ENCODE results near the gene PDXK.

PDXK gene

DNA sequence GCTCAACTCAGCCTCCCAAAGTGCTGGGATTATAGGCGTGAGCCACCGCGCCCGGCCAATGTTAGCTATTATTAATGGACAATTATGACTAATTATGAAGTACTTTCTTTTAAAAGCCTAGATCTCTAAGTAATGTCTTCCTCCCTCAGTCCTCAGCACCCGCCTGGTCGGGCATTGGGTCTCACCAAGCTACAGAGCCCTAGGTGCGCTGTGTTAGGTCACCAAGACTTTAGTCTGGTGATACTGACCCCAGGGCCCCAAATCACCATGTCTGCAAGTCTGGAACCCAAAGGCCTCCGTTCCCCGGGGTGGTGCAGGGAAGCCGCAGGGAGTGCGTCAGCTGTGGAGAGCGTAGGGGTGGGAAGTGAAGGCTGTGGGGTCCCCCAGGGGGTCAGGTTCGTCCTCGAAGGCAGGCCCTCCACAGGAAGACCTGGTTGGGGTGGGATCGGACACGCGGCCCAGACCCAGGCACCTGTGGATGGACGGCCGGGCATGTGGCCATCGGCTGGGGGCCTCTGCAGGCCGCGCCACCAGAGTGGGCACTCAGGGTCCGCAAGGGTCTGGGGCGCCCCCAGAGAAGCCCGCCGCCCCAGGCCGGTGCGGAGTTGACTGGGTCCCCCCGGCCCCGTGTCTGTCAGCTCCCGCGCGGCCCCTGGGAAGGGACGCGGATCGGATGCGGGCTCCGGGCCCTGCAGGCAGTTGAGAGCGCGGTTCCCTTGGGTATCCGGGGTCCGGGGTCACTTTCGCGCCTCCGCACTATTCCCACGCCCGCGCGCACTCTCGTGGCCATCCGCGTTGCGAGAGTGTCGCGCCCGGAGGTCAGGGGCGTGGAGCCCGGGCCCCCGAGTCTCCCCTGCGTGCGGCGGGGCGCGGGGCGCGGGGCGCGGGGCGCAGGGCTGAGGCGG lies 710 bp upstream of the PDXK start:
- no peak for DNase-seq (ENCODE audit: low read depth)
- TF ChIP-seq, protein P1, sequence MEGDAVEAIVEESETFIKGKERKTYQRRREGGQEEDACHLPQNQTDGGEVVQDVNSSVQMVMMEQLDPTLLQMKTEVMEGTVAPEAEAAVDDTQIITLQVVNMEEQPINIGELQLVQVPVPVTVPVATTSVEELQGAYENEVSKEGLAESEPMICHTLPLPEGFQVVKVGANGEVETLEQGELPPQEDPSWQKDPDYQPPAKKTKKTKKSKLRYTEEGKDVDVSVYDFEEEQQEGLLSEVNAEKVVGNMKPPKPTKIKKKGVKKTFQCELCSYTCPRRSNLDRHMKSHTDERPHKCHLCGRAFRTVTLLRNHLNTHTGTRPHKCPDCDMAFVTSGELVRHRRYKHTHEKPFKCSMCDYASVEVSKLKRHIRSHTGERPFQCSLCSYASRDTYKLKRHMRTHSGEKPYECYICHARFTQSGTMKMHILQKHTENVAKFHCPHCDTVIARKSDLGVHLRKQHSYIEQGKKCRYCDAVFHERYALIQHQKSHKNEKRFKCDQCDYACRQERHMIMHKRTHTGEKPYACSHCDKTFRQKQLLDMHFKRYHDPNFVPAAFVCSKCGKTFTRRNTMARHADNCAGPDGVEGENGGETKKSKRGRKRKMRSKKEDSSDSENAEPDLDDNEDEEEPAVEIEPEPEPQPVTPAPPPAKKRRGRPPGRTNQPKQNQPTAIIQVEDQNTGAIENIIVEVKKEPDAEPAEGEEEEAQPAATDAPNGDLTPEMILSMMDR (IDR thresholded peaks at IDR 0.05; ENCODE audit: control insufficient read depth, insufficient read depth, low read depth, low read length, missing control alignments), result no peak
- peak overlapping the region; percentile 88 for H3K4me3 ChIP-seq (ENCODE audit: control insufficient read depth, low read depth, low read length)

DNA sequence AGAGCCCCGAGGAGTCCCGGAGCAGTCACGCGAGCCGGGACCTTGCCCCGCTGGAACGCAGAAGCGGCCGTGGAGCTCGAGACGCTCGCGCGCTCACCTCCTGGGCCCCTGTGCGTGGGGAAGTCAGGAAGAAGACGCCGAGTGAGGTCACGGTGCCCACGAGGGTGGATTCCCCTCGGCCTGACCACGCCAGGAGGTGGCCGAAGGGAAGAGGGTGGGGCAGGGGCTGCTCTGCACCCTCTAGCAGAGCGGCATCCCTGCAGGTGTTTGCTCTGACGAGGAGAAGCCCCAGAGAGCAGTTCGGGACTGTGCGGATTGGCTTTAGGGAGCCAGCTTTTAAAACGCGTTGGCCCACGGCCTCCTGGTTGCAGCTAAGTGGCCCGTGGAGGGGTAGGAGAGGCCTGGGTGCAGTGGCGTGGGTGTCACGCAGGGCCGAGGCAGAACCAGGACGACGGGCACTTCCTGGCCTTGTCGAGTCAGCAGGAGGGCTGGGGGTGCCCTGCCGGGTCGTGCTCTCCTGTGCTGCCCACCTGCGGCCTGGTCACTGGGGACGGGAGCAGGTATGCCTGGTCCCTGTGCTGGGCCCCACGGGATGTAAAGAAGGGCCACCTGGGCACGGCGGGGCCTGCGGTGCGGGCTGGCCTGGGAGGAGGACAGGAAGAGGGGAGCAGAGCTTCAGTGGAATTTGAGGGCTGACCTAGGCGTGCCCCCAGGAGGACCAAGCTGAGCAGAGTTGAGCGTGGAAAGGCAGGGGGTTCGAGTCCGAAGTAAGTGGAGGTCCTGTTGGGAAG lies 1.0 kb downstream of the PDXK start:
- peak overlapping the region; percentile 88 for H3K4me3 ChIP-seq (ENCODE audit: control insufficient read depth, low read depth, low read length)
- no peak for DNase-seq (ENCODE audit: low read depth)
- TF ChIP-seq, protein P1 (IDR thresholded peaks at IDR 0.05; ENCODE audit: control insufficient read depth, insufficient read depth, low read depth, low read length, missing control alignments), result no peak

DNA sequence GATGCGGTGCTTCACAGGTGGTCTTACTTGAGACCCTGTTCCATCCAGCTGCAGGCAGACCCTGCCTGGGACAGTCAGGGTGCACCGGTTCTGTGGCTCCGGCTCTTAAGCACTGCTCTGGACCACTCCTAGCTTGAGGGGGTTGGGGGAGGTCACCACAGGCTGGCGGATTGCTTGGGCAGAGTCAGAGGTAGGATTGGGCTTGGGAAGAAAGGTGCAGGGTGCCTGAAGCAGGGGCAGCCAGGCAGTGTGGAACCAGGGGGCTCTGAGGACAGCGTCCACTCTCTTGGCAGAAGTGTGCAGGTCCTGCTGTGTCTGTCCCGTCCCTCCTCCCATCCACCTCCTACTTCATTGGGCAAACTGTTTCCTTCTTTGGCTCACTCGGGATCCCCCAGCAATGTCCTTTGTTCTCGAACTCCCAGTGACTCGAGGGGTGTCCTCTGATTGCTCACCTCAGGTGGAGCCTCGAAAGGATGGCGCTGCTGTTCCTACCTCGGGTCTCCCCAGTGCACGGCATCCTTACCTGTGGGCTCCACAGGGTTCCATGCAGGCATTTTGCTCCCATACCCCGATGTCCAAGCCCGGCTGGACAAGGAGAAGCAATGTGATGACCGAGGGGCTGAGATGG lies 1.7 kb downstream of the PDXK start:
- peak overlapping the region; percentile 88 for H3K4me3 ChIP-seq (ENCODE audit: control insufficient read depth, low read depth, low read length)
- no peak for DNase-seq (ENCODE audit: low read depth)
- TF ChIP-seq, protein P1 (IDR thresholded peaks at IDR 0.05; ENCODE audit: control insufficient read depth, insufficient read depth, low read depth, low read length, missing control alignments), result no peak

DNA sequence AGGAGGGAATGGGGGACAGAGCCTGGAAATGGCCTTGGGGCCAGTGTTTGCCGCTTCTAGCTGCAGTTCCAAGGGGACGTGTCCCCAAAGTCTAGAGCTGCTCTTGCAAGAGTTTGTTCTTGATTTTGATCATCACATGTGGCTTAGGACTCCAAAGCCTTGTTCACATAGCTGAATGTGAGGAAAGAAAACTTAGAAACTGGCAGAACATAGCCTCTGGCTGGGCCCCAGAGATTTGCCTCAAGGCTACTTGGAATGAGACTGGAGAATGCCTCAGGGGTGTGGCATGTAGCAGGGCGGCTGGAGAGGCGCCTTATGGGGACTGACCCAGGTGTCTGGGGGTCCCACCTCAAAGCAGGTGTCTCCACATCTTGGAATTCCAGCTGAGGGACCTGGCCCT lies 2.3 kb downstream of the PDXK start:
- DNase-seq (ENCODE audit: low read depth), result no peak
- H3K4me3 ChIP-seq (ENCODE audit: control insufficient read depth, low read depth, low read length), result peak overlapping the region; percentile 88

DNA sequence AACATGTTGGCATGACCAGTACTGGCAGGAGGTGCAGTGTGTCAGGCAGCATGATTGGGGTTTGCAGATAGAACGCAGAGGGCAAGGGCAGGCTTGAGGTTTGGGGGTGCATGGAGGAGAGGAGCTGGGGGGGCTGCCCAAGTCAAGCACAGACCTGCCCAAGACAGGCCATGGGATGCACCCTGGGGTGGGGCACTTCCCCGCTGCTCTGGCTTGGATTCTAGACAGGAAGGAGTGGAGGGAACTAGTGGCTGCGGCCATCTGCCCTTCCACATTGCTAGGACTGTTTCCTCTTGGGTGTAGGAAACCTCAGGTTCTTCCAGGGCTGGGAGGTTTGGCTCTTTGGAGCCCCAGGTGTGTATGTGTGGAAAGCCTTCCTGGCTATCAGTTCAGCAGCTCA lies 3.0 kb downstream of the PDXK start:
- no peak for DNase-seq (ENCODE audit: low read depth)
- H3K4me3 ChIP-seq (ENCODE audit: control insufficient read depth, low read depth, low read length), result no peak overlapping the region
- TF ChIP-seq, protein P1 (IDR thresholded peaks at IDR 0.05; ENCODE audit: control insufficient read depth, insufficient read depth, low read depth, low read length, missing control alignments), result no peak

More for the DNA sequence above, 2.3 kb downstream of the PDXK start:
- TF ChIP-seq, protein P1 (IDR thresholded peaks at IDR 0.05; ENCODE audit: control insufficient read depth, insufficient read depth, low read depth, low read length, missing control alignments), result no peak

DNA sequence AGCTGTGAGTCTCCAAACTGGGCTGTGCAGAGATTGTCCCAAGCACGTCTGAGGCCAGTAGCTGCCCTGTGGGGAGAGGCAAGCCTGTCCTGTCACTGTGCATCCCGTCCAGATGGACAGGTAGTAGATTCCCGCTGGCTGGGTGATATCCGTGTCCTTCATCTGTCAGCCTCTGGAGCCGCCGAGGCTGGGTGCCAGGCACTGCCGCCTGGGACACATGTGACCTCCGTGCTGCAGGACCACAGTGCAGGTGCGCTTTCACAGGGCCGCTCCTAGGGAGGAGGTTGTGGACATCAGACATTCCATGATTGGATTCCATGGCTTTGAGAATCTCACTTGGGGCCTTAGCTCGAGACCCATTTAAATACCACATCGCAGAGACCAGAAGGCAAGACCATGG lies 4.7 kb downstream of the PDXK start:
- no peak for DNase-seq (ENCODE audit: low read depth)
- TF ChIP-seq, protein P1 (IDR thresholded peaks at IDR 0.05; ENCODE audit: control insufficient read depth, insufficient read depth, low read depth, low read length, missing control alignments), result no peak
- H3K4me3 ChIP-seq (ENCODE audit: control insufficient read depth, low read depth, low read length), result no peak overlapping the region

Data from AG09309 (cell line).